ENCODE data around the gene KLHDC4.

DNA sequence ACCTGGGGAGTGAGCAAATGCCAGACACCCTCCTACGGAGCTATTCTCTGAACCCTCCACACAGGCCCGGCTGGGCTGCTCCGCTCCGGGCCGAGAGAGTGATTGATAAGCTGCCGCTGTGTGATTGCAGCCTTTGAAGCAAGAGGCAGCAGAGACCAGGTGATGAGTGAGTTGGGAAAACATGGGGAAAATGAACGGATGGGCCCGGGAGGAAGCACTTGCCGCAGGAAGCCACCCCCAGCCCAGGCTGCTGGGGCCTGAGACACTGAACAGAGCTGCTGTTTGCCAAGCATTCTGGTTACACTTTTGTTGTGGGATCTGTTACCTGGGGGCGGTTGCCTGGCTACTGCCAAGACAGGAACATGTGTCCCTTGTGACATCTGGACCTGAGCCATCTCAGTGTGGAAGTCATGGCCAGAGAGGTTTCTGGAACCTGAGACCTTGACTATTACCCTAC lies 46.4 kb upstream of the KLHDC4 start:
- TF ChIP-seq EP300 (IDR thresholded peaks at IDR 0.05) (no peak), POLR2A (IDR thresholded peaks at IDR 0.05) (no peak), POLR2AphosphoS5 (IDR thresholded peaks at IDR 0.05) (no peak)
- TF ChIP-seq, protein P1, sequence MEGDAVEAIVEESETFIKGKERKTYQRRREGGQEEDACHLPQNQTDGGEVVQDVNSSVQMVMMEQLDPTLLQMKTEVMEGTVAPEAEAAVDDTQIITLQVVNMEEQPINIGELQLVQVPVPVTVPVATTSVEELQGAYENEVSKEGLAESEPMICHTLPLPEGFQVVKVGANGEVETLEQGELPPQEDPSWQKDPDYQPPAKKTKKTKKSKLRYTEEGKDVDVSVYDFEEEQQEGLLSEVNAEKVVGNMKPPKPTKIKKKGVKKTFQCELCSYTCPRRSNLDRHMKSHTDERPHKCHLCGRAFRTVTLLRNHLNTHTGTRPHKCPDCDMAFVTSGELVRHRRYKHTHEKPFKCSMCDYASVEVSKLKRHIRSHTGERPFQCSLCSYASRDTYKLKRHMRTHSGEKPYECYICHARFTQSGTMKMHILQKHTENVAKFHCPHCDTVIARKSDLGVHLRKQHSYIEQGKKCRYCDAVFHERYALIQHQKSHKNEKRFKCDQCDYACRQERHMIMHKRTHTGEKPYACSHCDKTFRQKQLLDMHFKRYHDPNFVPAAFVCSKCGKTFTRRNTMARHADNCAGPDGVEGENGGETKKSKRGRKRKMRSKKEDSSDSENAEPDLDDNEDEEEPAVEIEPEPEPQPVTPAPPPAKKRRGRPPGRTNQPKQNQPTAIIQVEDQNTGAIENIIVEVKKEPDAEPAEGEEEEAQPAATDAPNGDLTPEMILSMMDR (IDR thresholded peaks at IDR 0.05), result no peak
